Renal pelvis (tissue), 12 donors: Measurements from ENCODE around the gene NINJ1. TPM values are rescaled to one million over a fixed set of nuclear protein-coding genes. Genes with fewer than 3 reads are reported as not detected.

ENCODE experiments used
- DNase-seq: peaks from one replicate; pipeline ENCODE4 v3.0.0-alpha.2; 2013
- long read RNA-seq, 16 experiments: transcript quantifications; one replicate each; lab custom pipeline, GENCODE V29; 2026
- polyA plus RNA-seq, 3 donors: library from polyadenylated mRNA; unstranded; fragments of 120-200 nt; gene quantifications; one replicate each; pipeline ENCODE4 v1.2.1, GENCODE V29; 2013; ENCODE audit not compliant: insufficient read length in 3 of 3

The NINJ1 gene, protein sequence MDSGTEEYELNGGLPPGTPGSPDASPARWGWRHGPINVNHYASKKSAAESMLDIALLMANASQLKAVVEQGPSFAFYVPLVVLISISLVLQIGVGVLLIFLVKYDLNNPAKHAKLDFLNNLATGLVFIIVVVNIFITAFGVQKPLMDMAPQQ
- polyA plus RNA-seq: 10 to 100 TPM; 51.6 to 53.2 (median 52.5) TPM
- long read RNA-seq, donor 1, transcript NINJ1-201 (4 exons, 1,281 nt): major isoform, 29 of 37 reads
- long read RNA-seq, donor 1, transcript NINJ1-204 (2 exons, 2,026 nt): minor isoform, 5 of 37 reads
- long read RNA-seq, donor 1, partial matches to known transcripts: 0 of 37 reads
- long read RNA-seq, donor 1, other reads (novel, unspliced or antisense): 0 of 37 reads
- long read RNA-seq, donor 2, transcript NINJ1-201 (4 exons, 1,281 nt): major isoform, 45 of 61 reads
- long read RNA-seq, donor 2, partial matches to known transcripts: 11 of 61 reads
- long read RNA-seq, donor 2, other reads (novel, unspliced or antisense): 0 of 61 reads
- long read RNA-seq, donor 3, transcript NINJ1-201 (4 exons, 1,281 nt): major isoform, 32 of 52 reads
- long read RNA-seq, donor 3, partial matches to known transcripts: 13 of 52 reads
- long read RNA-seq, donor 3, other reads (novel, unspliced or antisense): 0 of 52 reads
- long read RNA-seq, donor 4, transcript NINJ1-204 (2 exons, 2,026 nt): minor isoform, 5 of 55 reads
- long read RNA-seq, donor 4, transcript NINJ1-201 (4 exons, 1,281 nt): major isoform, 43 of 55 reads
- long read RNA-seq, donor 4, partial matches to known transcripts: 6 of 55 reads
- long read RNA-seq, donor 4, other reads (novel, unspliced or antisense): 0 of 55 reads
- long read RNA-seq, donor 5, transcript NINJ1-201 (4 exons, 1,281 nt): major isoform, 11 of 32 reads
- long read RNA-seq, donor 5, partial matches to known transcripts: 17 of 32 reads
- long read RNA-seq, donor 5, other reads (novel, unspliced or antisense): 0 of 32 reads
- long read RNA-seq, donor 6, transcript NINJ1-201 (4 exons, 1,281 nt): major isoform, 28 of 38 reads
- long read RNA-seq, donor 6, partial matches to known transcripts: 7 of 38 reads
- long read RNA-seq, donor 6, other reads (novel, unspliced or antisense): 0 of 38 reads
- long read RNA-seq, donor 7, transcript NINJ1-204 (2 exons, 2,026 nt): minor isoform, 13 of 75 reads
- long read RNA-seq, donor 7, transcript NINJ1-201 (4 exons, 1,281 nt): major isoform, 38 of 75 reads
- long read RNA-seq, donor 7, partial matches to known transcripts: 24 of 75 reads
- long read RNA-seq, donor 7, other reads (novel, unspliced or antisense): 0 of 75 reads
- long read RNA-seq, donor 8, transcript NINJ1-201 (4 exons, 1,281 nt): major isoform, 19 of 47 reads
- long read RNA-seq, donor 8, partial matches to known transcripts: 26 of 47 reads
- long read RNA-seq, donor 8, other reads (novel, unspliced or antisense): 0 of 47 reads
- long read RNA-seq, donor 9, transcript NINJ1-204 (2 exons, 2,026 nt): minor isoform, 16 of 92 reads
- long read RNA-seq, donor 9, transcript NINJ1-201 (4 exons, 1,281 nt): major isoform, 53 of 92 reads
- long read RNA-seq, donor 9, partial matches to known transcripts: 19 of 92 reads
- long read RNA-seq, donor 9, other reads (novel, unspliced or antisense): 0 of 92 reads
- long read RNA-seq, donor 10, transcript NINJ1-201 (4 exons, 1,281 nt): major isoform, 35 of 57 reads
- long read RNA-seq, donor 10, transcript NINJ1-204 (2 exons, 2,026 nt): minor isoform, 5 of 57 reads
- long read RNA-seq, donor 10, partial matches to known transcripts: 13 of 57 reads
- long read RNA-seq, donor 10, other reads (novel, unspliced or antisense): 0 of 57 reads
- long read RNA-seq, donor 11, transcript NINJ1-204 (2 exons, 2,026 nt): minor isoform, 6 of 66 reads
- long read RNA-seq, donor 11, transcript NINJ1-201 (4 exons, 1,281 nt): major isoform, 19 of 66 reads
- long read RNA-seq, donor 11, partial matches to known transcripts: 40 of 66 reads
- long read RNA-seq, donor 11, other reads (novel, unspliced or antisense): 0 of 66 reads
- long read RNA-seq, donor 12, transcript NINJ1-204 (2 exons, 2,026 nt): minor isoform, 7 of 69 reads
- long read RNA-seq, donor 12, transcript NINJ1-201 (4 exons, 1,281 nt): major isoform, 44 of 69 reads
- long read RNA-seq, donor 12, partial matches to known transcripts: 13 of 69 reads
- long read RNA-seq, donor 12, other reads (novel, unspliced or antisense): 0 of 69 reads
- long read RNA-seq, donor 13, transcript NINJ1-204 (2 exons, 2,026 nt): minor isoform, 5 of 19 reads
- long read RNA-seq, donor 13, transcript NINJ1-201 (4 exons, 1,281 nt): major isoform, 14 of 19 reads
- long read RNA-seq, donor 13, partial matches to known transcripts: 0 of 19 reads
- long read RNA-seq, donor 13, other reads (novel, unspliced or antisense): 0 of 19 reads
- long read RNA-seq, donor 14: 0 reads
- long read RNA-seq, donor 15, transcript NINJ1-201 (4 exons, 1,281 nt): major isoform, 49 of 72 reads
- long read RNA-seq, donor 15, partial matches to known transcripts: 17 of 72 reads
- long read RNA-seq, donor 15, other reads (novel, unspliced or antisense): 0 of 72 reads
- long read RNA-seq, donor 16, transcript NINJ1-201 (4 exons, 1,281 nt): major isoform, 50 of 92 reads
- long read RNA-seq, donor 16, transcript NINJ1-204 (2 exons, 2,026 nt): minor isoform, 6 of 92 reads
- long read RNA-seq, donor 16, partial matches to known transcripts: 34 of 92 reads
- long read RNA-seq, donor 16, other reads (novel, unspliced or antisense): 0 of 92 reads

DNA sequence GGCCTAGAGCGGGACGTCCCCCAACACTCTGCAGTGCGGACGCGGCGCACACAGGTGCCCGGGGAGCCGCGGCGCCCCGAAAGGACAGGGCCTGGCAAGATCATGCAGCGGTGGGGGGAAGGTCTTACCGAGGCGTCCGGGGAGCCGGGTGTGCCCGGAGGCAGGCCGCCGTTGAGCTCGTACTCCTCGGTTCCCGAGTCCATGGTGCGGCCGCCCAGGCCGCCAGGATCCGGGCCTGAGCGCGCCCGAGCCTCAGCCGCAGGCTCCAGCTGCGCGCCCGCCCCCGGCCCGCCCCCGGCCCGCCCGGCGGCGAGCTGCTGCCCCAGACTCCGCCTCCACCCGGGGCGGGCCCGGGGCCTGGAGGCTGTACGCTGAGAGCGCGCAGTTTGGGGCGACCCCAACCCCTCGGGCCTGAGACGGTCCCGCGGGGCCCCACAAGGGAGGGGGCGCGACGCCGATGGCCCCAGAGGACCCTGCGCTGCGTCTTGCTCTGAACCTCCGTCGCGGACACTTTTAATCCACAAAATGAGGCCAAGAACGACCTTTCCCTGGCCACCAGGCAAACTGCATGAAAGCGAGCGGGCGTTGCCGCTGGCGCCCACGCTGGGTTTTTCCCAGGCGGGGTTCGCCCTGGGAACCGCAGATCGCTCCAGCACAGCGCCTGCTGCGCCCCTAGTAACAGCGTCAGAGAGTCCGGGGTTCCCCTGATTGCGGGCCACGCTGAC is at the start of gene NINJ1:
TSS of gene NINJ1 (minus strand) at position 237 of the 725 bp plus-strand sequence. CDS start at position 203, 34 bp downstream.
- DNase-seq: peak; percentile 84

DNA sequence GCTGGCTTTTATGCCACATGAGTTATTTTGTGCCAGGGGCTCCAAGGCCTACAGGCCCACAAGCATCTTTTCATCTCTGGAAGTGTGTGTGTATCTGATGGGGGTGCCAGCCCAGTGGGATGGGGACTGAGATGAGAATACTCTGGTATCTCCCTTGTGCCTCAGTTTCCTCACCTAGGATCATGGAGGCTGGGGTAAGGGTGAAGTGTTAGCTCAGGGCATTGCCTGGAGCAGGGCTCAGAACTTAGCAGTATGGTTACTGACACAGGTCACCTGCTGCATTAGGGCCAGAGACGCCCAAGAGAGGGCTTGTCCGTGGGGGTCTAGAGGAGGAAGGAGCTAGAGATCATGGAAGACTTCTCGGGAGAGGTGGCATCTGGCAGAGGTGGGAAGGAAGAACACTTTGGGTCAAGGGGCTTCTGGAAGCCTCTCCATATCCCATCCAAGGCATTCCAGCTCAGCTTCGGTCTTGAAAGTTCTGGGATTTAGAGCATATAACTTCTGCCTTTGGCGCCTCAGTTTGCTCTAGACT is 49.1 kb upstream of the NINJ1 start:
- DNase-seq: no peak

- DNase-seq: no peak
Measured at GRCh38 chr9:93182572-93182971, 48.5 kb upstream of the NINJ1 start.

DNA sequence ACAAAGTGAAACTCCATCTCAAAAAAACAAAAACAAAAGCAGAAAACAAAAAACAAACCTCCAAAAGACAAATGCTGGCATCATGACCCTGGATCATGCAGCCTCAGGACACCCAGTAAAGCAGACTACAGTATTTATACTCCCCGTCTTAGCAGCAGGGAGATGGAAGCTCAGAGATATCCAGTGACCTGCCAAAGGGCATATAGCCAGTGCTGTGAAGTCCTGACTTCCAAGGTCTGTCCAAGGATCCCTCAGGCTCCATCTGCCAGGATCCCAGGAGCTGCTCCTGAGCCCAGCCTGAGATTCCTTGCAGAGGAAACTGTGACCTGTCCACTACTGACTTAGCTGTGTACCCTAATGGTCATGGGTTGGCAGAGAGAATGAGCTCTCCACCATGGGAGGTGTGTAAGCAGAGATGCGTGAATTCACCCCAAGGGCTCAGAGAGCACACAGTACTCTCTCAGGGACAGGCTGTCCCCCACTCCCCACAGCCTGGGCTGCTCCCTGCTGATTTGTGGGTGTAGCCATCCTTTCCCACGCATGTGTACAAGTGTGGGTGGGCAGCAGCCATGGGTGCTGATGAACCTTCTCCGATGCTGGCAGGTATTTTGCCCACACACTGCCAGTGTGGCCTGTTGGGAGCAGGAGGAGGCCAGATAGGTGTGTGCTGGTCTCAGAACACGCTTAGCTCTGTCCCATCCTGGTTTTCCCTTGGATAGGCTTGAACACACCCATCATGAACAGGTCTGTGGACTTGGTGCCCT is 47.8 kb upstream of the NINJ1 start:
- no peak for DNase-seq

DNA sequence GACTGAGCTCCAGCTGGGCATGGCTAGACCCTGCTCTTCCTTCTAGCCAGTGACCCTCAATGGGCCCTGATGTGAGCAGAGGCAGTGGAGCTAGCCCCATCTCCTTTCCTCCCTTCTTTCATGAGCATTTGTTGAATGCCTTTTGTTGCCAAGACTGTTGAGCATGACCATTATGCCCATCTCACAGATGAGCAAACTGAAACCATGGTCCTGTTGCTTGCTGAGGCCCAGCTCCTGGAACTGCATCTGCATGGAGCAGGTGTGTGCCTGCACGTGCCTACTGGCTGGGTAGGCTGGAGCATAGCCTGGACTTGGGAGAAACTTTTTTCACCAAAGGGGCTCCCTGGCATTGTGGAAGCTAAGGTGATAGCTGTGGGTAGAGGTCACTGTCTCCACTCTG is 46.9 kb upstream of the NINJ1 start:
- no peak for DNase-seq

DNA sequence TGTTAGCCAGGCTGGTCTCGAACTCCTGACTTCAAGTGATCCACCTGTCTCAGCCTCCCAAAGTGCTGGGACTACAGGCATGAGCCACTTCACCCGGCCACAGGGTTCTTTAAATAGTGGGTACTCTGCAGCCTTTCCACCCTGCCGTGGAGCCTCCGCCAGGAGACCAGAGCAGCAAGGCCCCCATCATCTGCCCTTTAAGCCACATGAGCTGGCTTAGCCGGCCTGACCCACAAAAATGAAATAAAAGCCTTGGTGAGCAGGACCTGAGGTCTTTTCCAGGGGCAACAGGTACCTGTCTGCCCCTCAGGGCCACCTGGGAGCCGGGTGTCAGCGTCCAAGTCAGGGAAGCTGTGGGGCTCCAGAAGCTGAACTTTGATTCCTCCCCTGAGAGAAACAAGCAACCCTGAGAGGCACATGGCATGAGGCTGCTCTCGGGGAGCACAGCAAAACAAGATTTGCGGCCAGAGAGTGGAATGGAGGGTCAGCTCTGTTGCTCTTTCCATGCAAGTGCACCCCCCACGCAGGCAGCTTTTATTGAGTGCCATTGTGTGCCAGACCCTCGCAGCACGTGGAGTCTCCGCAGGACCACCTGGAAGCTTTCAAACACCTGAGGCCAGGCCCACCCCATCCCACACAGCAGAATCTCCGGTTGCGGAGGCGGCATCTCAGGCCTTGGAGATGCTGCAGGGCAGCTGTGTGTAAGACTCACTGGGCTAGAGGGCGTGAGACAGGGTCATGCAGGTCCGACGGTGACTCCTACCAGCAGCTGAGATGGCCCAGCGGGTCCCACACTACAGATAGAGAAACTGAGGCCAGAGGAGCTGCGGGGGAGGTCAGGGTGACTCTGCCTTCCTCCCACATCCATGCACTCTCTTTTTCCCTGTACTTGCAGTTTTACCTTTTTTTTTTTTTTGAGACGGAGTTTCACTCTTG is 45.1 kb upstream of the NINJ1 start:
- no peak for DNase-seq

DNA sequence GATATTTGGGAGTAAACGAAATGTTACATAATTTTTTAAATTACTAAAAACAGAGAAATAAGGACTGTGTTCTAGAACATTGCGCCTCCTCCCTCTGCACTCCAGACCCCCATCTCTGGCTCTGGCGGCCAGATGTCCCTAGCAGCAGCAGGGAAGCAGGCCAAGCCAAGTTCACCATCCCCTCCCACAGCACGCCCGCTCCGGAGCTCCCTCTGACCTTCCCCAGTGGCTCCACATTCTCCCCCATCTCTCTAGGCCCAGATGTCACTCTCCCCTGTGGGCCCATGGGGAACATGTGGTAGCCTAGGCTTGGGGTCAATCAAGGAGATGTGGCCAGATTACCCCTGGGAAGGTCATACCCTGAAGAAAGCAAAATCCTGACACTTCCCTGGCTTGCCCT is 43.6 kb upstream of the NINJ1 start:
- DNase-seq: no peak

DNA sequence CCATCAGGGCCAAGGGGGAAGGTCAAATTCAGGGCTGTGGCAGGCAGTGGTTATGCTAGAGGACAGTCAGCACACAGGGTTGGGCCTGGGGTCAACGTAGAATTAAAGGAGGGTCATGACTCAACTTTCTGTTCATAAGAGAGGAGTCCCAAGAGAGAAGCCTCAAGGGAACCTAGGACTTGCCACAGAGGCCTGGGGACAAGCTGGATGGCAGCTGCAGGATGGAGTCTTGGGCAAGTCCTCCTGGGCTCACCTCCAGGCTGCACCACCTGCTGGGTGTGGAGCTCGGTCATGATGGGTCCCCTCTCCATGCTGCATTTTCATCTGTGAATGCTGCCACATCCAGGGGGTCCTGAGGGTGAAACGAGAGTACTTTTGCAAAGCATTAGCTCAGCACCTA is 40.9 kb upstream of the NINJ1 start:
- DNase-seq: no peak

- DNase-seq: no peak
Measured at GRCh38 chr9:93173365-93174051, 39.5 kb upstream of the NINJ1 start.

DNA sequence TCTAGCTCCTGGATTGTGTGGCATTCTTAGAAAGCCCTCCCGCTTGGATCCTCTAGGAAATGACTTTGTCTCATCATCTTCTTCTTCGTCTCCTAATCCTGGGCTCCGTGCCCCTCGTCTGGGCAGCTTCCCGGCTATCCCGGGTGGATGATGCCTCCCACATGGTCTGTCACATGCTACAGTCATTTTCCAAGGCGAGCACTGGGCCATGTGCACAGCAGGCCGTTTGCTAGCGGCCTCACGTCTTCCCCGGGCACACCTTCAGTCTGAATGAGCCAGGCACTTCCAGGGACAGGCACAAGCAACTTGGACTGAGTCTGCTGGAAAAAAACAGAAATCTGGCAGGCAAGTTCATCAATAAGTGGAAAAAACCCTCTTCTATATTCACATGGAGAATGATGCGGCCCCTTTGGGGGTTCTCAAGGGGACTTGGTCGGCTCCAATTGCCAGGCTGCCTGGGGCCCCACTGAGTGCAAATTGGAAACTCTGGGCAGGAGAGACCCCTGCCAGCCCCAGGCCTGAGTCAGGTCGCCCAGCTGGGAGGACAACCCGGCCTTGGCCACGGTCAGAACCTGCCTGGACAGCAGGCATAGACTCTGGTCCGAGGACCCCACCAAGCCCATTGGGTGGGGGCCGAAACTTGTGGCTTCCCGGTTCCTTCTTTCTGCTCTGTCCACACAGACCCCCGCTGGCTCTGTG is 38.8 kb upstream of the NINJ1 start:
- DNase-seq: no peak

- DNase-seq: no peak
Measured at GRCh38 chr9:93171261-93171990, 37.4 kb upstream of the NINJ1 start.

- no peak for DNase-seq
Measured at GRCh38 chr9:93170571-93170970, 36.5 kb upstream of the NINJ1 start.

- DNase-seq: no peak
Measured at GRCh38 chr9:93169444-93169843, 35.4 kb upstream of the NINJ1 start.

DNA sequence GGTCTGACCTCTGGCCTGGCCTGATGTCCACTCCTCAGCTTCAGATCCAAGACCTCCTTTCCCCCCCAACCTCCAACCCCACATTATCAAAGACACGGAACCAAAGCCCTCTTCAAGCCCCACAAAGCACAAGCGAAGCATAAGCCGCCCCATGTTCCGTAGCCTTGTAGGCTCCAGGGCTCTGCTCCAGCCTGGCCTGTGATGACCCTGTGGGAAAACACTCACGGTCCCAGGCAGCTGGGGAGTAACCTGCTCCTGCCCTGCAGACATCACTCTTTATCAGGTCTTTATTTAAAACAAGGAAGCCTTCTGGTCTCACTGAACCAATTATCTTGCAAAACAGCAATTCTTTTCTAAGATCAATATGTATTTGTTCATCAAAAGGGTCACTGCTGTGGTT is 34.5 kb upstream of the NINJ1 start:
- DNase-seq: no peak
